ENCODE data around the gene VANGL1. TPM values are rescaled to one million over a fixed set of nuclear protein-coding genes. Genes with fewer than 3 reads are reported as not detected.
A peak's percentile ranks its signal among the peaks of the same experiment; 100 is the strongest.

VANGL1 gene
- total RNA-seq, 2 donors from 2014 or later, result 0.48 to 1.4 TPM

GRCh38 chr1:115655306-115655663 lies 13.5 kb downstream of the VANGL1 start:
- Mint-ChIP-seq H3K27ac (no peak overlapping the region), H3K36me3 (no peaks in the 10 kb centered on the region), H3K9me3 (no peaks in the 10 kb centered on the region)
- no peak for ATAC-seq
- DNase-seq (ENCODE audit: low spot score in 2 of 2), result no peak

DNA sequence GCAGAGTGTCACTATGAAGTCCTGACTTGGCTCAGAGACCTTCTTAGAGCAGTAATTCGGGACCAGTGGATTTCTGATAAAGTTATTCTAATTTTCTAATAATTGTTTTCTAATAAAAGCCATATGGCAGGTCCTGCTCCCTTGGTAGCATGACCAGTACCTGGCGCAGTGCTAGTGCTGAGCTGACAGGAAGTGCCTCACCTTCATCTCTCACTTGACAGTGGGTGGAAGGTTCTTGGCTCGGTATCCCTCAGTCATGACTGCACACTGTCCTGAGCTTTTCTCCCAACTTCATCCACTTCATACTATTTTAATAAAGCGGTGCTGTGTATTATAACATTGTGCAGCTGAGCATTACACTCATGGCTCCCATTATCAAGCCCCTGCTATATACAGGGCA lies 14.1 kb downstream of the VANGL1 start:
- no peaks in the 10 kb centered on the region for H3K36me3 Mint-ChIP-seq
- no peak overlapping the region for H3K27ac Mint-ChIP-seq
- no peak for DNase-seq (ENCODE audit: low spot score in 2 of 2)
- H3K9me3 Mint-ChIP-seq, result no peaks in the 10 kb centered on the region
- no peak for ATAC-seq

DNA sequence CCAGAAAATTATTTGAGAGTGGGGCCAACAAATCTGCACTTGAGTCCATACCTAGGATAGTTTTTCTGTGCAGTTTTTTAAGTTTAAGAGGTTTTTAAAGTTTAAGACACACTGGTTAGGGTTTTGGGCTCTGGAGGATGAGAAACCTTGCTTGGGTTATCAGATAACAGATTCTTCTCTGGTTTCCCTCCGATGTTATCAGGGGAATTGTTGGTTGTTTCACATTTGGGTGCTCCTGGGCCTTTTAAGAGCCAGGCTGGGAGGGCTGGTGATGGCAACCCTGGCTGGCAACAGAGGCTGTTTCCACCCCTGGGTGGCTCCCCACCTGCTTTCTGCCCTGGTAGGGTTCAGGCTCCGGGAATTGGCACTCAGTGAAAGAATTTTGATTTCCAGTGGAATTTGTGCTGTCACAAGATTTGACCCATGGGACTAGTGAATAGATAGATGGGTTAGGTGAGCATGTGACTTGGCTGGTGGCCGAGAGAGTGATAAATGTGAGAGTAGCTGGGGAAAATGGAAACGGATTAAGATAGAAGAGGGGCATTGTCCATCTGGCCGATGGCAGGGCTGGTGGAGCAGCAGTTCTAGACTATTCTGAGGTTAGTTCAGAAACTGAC lies 14.8 kb downstream of the VANGL1 start:
- H3K27ac Mint-ChIP-seq, result no peak overlapping the region
- no peak for ATAC-seq
- DNase-seq (ENCODE audit: low spot score in 2 of 2), result no peak
- no peaks in the 10 kb centered on the region for H3K36me3 Mint-ChIP-seq
- H3K9me3 Mint-ChIP-seq, result no peaks in the 10 kb centered on the region

DNA sequence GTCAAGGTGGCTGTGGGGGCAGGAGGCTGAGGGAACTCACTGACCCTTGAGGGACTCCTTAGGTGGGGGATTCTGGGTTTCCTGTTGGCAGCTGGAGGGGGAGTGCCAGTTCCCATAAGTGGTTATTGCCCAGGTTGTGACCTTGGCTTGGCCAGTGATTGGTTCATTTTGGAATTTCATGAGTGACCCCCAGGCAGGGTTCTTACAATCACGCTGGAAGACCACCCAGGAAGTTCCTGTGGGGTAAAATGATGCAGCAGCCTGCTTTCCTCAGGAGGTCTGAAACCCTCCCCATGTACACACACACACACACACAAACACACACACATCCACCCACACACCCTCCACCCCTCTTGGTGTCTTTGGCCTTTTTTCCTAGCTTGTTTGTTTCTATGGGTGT lies 16.9 kb downstream of the VANGL1 start:
- no peak for ATAC-seq
- no peaks in the 10 kb centered on the region for H3K9me3 Mint-ChIP-seq
- H3K36me3 Mint-ChIP-seq, result no peaks in the 10 kb centered on the region
- no peak overlapping the region for H3K27ac Mint-ChIP-seq
- DNase-seq (ENCODE audit: low spot score in 2 of 2), result no peak

DNA sequence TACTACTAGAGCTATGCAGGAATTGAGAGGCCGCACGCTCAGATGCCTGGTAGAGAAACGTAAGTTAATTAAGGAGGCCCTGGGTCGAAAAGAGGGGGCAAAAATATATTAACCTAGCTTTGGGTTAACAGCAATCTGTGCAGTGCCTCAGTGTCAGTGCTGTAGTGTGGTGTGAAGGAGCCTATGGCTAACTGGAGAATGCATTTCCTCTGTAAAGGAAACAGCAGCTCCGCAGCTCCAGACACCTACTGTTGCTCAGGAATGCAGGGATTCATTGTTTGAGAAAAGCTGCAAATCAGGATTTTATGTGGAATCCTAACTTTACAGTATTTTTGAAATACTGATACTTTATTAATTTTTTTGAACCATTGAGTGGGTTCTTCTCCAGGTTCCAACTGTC lies 18.4 kb downstream of the VANGL1 start:
- DNase-seq (ENCODE audit: low spot score in 2 of 2) (no peak), ATAC-seq (no peak)
- no peak overlapping the region for H3K27ac Mint-ChIP-seq
- no peaks in the 10 kb centered on the region for H3K36me3 Mint-ChIP-seq
- no peaks in the 10 kb centered on the region for H3K9me3 Mint-ChIP-seq

DNA sequence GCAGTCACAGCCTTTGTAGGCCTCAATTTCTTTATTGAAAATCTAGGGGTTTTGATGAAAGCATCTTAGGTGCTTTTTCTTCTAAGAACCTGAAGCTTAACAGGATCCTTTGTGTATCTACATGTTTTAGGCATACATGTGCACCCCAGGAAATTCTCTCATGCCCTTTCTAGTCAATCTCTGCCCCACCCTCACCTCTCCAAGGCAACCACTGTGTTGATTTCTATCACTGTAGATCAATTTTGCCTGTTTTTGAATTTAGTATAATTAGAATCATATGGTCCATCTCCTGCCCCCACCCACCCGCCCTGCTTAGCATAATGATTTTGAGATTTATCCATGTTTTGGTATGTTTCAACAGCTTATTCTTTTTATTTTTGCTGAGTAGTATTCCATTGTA lies 19.4 kb downstream of the VANGL1 start:
- no peak overlapping the region for H3K27ac Mint-ChIP-seq
- DNase-seq (ENCODE audit: low spot score in 2 of 2) (no peak), ATAC-seq (no peak)

GRCh38 chr1:115665319-115666096 lies 23.7 kb downstream of the VANGL1 start:
- H3K27ac Mint-ChIP-seq, result no peak overlapping the region
- H3K9me3 Mint-ChIP-seq, result no peaks in the 10 kb centered on the region
- ATAC-seq (no peak), DNase-seq (ENCODE audit: low spot score in 2 of 2) (no peak)
- H3K36me3 Mint-ChIP-seq, result no peaks in the 10 kb centered on the region

More for the DNA sequence above, 19.4 kb downstream of the VANGL1 start:
- Mint-ChIP-seq H3K36me3 (no peaks in the 10 kb centered on the region), H3K9me3 (no peaks in the 10 kb centered on the region)

GRCh38 chr1:115666206-115666605 lies 24.4 kb downstream of the VANGL1 start:
- no peaks in the 10 kb centered on the region for H3K36me3 Mint-ChIP-seq
- no peak for ATAC-seq

GRCh38 chr1:115666702-115667101 lies 24.9 kb downstream of the VANGL1 start:
- ATAC-seq (no peak), DNase-seq (ENCODE audit: low spot score in 2 of 2) (no peak)
- Mint-ChIP-seq H3K9me3 (no peaks in the 10 kb centered on the region), H3K36me3 (no peaks in the 10 kb centered on the region), H3K27ac (peak overlapping the region in 1 of 2 donors; percentile 60)

More at GRCh38 chr1:115666206-115666605, 24.4 kb downstream of the VANGL1 start:
- Mint-ChIP-seq H3K9me3 (no peaks in the 10 kb centered on the region), H3K27ac (no peak overlapping the region)
- DNase-seq (ENCODE audit: low spot score in 2 of 2), result no peak

- H3K36me3 Mint-ChIP-seq, result no peaks in the 10 kb centered on the region
- peak overlapping the region in 1 of 2 donors; percentile 36 for H3K27ac Mint-ChIP-seq
- DNase-seq (ENCODE audit: low spot score in 2 of 2) (no peak), ATAC-seq (no peak)
- no peaks in the 10 kb centered on the region for H3K9me3 Mint-ChIP-seq
Observed at GRCh38 chr1:115668579-115668978, 26.8 kb downstream of the VANGL1 start.

GRCh38 chr1:115669002-115669673 lies 27.4 kb downstream of the VANGL1 start:
- no peak for DNase-seq (ENCODE audit: low spot score in 2 of 2)
- peak; percentile 40 to 50 for ATAC-seq
- Mint-ChIP-seq H3K36me3 (no peaks in the 10 kb centered on the region), H3K27ac (peak overlapping the region in 1 of 2 donors; percentile 36), H3K9me3 (no peaks in the 10 kb centered on the region)

DNA sequence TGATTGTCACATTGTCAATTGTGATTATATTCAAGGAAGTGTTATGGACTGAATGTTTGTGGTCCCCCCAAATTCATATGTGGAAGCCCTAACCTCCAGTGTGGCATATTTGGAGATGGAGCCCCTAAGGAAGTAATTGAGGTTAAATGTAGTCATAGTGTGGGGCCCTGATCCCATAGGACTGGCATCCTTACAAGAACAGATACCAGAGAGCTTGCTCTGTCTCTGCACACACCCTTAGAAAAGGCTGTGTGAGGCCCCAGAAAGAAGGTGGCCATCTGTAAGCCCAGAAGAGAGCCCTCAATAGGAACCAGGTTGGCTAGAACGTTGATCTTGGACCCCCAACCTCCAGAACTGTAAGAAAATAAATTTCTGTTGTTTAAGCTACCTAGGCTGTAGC lies 28.1 kb downstream of the VANGL1 start:
- H3K9me3 Mint-ChIP-seq, result no peaks in the 10 kb centered on the region
- H3K27ac Mint-ChIP-seq, result no peak overlapping the region
- H3K36me3 Mint-ChIP-seq, result no peaks in the 10 kb centered on the region

DNA sequence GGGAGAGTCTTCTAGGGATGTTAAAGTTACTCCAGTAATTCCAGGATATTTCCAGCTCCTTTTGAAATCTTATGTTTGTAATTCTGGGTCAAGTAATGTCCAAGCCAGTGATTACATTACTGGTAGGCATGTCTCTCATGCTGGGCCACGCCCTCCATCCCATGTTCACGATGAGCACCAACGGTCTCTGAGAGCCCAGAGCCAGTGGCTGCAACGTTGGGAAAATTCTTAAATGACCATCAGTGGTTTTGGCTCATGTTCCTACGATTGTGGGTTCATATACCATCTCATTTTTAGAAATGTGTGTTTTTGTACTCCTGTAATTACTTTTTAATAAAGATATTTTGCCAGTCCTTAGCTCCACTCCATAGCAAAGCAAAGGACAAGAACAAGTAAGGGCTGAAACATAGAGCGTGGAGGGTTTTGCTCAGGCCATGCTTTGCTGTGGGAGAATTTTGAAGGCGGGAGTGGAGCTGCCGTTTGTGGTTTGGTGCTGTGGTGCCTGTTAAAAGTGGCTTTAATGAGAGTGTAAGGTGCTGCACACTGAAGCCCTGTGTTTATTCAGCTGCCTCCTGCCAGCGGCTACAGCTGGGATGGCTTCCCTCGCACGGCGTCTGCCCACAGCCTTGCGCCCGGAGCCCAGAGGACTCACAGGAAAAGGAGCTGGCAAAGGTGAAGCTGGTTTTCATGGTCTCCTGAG lies 28.9 kb downstream of the VANGL1 start:
- peak in 1 of 2 donors; percentile 3 for DNase-seq (ENCODE audit: low spot score in 2 of 2)
- no peaks in the 10 kb centered on the region for H3K9me3 Mint-ChIP-seq
- H3K36me3 Mint-ChIP-seq, result no peaks in the 10 kb centered on the region
- H3K27ac Mint-ChIP-seq, result no peak overlapping the region
- no peak for ATAC-seq

More for the DNA sequence above, 28.1 kb downstream of the VANGL1 start:
- peak in 1 of 2 donors; percentile 1 for DNase-seq (ENCODE audit: low spot score in 2 of 2)
- ATAC-seq, result no peak

DNA sequence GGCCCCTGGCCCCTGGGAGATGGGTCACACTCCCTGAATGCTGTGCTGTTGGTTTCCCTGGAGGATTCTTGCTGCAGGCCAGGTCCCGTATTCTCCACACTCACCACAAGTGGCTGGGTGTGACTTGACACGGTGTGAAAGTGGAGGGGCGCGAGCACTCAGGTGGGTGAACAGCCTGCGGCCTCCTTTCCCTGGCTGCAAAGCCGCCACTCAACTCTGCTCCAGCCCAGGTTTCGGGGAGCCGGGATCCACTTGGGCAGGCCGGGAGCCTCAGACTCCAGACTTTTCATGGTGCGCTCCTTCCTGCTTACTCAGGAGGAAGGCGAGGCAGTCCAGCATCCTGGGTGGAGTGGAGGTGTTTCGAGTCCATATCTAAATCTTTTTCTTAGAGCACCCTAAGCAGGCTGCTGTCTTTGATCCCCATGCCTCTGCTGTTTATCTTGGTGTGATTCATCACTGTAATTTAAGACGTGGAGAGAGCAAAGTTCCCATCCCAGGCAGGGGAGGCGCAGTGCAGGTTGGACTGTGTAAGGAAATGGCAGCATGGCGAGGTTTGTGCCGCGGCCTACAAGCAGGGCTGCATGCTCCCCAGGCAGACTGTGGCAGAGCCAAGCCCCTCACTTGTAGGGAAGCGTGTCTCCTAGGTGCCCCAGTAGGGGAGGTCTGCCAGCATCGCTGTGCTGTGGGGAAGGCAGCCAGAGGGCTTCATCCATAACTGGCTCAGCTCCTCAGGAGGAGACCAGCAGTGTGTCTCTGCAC lies 29.6 kb downstream of the VANGL1 start:
- H3K27ac Mint-ChIP-seq, result no peak overlapping the region
- DNase-seq (ENCODE audit: low spot score in 2 of 2) (peak in 1 of 2 donors; percentile 33), ATAC-seq (no peak)
- no peaks in the 10 kb centered on the region for H3K36me3 Mint-ChIP-seq
- no peaks in the 10 kb centered on the region for H3K9me3 Mint-ChIP-seq

DNA sequence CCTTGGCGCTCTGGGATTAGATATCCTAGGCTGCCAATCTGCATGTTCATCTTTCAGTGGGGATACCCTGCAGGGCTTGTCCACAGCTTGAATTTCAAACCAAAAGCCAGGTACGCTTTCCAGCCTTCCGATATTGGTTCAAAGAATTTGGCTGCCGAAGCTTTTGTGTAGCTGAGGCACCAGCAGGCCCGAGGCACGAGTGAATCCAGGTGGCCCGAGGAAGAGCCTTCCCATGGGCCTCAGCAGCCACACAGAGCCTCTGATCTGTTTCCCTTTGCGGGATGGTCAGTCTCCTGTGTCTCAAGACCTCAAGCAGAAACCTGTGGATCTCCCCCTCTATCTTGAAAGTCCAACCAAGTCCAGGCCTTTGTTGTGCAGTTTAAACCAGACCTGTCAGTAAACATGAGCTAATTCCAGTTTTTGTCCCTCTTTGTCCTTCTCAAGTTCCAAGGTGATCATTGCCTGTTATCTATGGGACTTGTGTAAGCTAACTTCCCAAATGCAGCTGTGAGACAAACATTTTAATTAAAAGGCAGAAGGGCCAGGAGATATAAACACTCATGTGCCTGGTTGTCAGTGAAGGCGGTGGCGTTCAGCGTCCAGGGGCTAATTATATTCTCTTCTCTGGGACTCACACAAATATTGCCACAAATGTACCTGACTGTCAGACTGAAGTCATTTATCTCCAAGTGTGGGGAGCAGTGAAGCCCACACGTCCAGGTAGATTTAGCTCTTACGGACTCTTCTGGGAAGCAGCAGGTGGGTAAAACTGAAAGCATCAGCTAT lies 30.6 kb downstream of the VANGL1 start:
- ATAC-seq (no peak), DNase-seq (ENCODE audit: low spot score in 2 of 2) (peak in 1 of 2 donors; percentile 2)
- Mint-ChIP-seq H3K36me3 (no peaks in the 10 kb centered on the region), H3K27ac (no peak overlapping the region), H3K9me3 (no peaks in the 10 kb centered on the region)
